ENCODE measurements around the gene ZNF532. TPM values are rescaled to one million over a fixed set of nuclear protein-coding genes. Genes with fewer than 3 reads are reported as not detected.
"Not testable (repeated sequence)": the region's sequence is repeated elsewhere in the genome, so short reads cannot be mapped to it uniquely, and the experiment has no call there.

The ZNF532 gene
- total RNA-seq, 3 donors from 2014 or later = 55.5 to 71.7 (median 62.3) TPM

DNA sequence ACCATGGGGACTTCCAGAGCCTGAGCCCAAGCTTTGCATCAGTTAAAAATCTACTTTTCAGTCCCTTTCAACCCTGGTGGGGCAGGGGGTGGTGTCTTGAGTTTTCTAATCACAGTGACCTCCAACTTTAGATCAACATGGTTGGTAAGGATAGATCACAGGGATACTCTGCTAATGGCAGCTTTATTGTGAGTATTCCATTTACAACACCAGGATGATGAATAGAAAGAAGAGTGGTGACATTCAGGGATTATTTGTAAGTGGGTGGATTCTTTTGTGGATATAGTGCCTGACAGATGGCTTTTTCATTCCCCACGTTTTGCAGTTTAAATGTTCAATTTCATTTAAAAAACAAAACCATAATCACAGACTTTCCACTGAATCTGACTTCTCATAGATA is 51.3 kb downstream of the ZNF532 start:
- DNase-seq (ENCODE audit: low spot score in 2 of 2) = no peak
- intact Hi-C loops (cut with DNase I; ENCODE audit: low total_unique reads) = no loop called here
- no peaks in the 10 kb centered on the region for H3K27me3 ChIP-seq
- no peak overlapping the region for H3K4me3 ChIP-seq
- H3K9me3 ChIP-seq = no peaks in the 10 kb centered on the region
- peaks cover 0 to 5% of the 10 kb centered on the region in 2 donors for H3K4me1 ChIP-seq
- no peaks in the 10 kb centered on the region for H3K36me3 ChIP-seq
- TF ChIP-seq CTCF (IDR thresholded peaks at IDR 0.05) (no peak), POLR2A (IDR thresholded peaks at IDR 0.05) (no peak), POLR2AphosphoS5 (IDR thresholded peaks at IDR 0.05) (no peak)
- no peak overlapping the region for H3K27ac ChIP-seq

- H3K9me3 ChIP-seq; DNase-seq (ENCODE audit: low spot score in 2 of 2); H3K4me1 ChIP-seq; H3K4me3 ChIP-seq; H3K27me3 ChIP-seq; H3K27ac ChIP-seq; H3K36me3 ChIP-seq; intact Hi-C loops (cut with DNase I; ENCODE audit: low total_unique reads): not testable (repeated sequence)
Measured at GRCh38 chr18:58919934-58920333, 55.3 kb downstream of the ZNF532 start.

GRCh38 chr18:58922995-58923394 is 58.3 kb downstream of the ZNF532 start:
- no peak overlapping the region for H3K27ac ChIP-seq
- H3K9me3 ChIP-seq = peaks cover 8 to 9% of the 10 kb centered on the region in 2 donors
- H3K4me3 ChIP-seq = no peak overlapping the region
- no peaks in the 10 kb centered on the region for H3K36me3 ChIP-seq
- intact Hi-C loops (cut with DNase I; ENCODE audit: low total_unique reads) = no loop called here
- H3K27me3 ChIP-seq = no peaks in the 10 kb centered on the region
- TF ChIP-seq POLR2A (IDR thresholded peaks at IDR 0.05) (no peak), POLR2AphosphoS5 (IDR thresholded peaks at IDR 0.05) (no peak), CTCF (IDR thresholded peaks at IDR 0.05) (no peak)
- no peak for DNase-seq (ENCODE audit: low spot score in 2 of 2)
- H3K4me1 ChIP-seq = no peaks in the 10 kb centered on the region

- intact Hi-C loops (cut with DNase I; ENCODE audit: low total_unique reads) = no loop called here
- H3K27ac ChIP-seq = no peak overlapping the region
- no peak overlapping the region for H3K4me3 ChIP-seq
- H3K36me3 ChIP-seq = no peaks in the 10 kb centered on the region
- no peaks in the 10 kb centered on the region for H3K27me3 ChIP-seq
- H3K4me1 ChIP-seq = no peaks in the 10 kb centered on the region
- TF ChIP-seq POLR2A (IDR thresholded peaks at IDR 0.05) = no peak
- no peak for TF ChIP-seq POLR2AphosphoS5 (IDR thresholded peaks at IDR 0.05)
- no peak for TF ChIP-seq CTCF (IDR thresholded peaks at IDR 0.05)
- peaks cover 8 to 9% of the 10 kb centered on the region in 2 donors for H3K9me3 ChIP-seq
- DNase-seq (ENCODE audit: low spot score in 2 of 2) = no peak
Measured at GRCh38 chr18:58924473-58924872, 59.8 kb downstream of the ZNF532 start.

GRCh38 chr18:58927659-58928058 is 63.0 kb downstream of the ZNF532 start:
- Histone ChIP-seq H3K4me3 (no peak overlapping the region), H3K27ac (no peak overlapping the region), H3K4me1 (no peaks in the 10 kb centered on the region), H3K27me3 (no peaks in the 10 kb centered on the region), H3K36me3 (no peaks in the 10 kb centered on the region), H3K9me3 (peaks cover 8 to 9% of the 10 kb centered on the region in 2 donors)
- no peak for TF ChIP-seq CTCF (IDR thresholded peaks at IDR 0.05)
- intact Hi-C loops (cut with DNase I; ENCODE audit: low total_unique reads) = no loop called here
- DNase-seq (ENCODE audit: low spot score in 2 of 2) = no peak

DNA sequence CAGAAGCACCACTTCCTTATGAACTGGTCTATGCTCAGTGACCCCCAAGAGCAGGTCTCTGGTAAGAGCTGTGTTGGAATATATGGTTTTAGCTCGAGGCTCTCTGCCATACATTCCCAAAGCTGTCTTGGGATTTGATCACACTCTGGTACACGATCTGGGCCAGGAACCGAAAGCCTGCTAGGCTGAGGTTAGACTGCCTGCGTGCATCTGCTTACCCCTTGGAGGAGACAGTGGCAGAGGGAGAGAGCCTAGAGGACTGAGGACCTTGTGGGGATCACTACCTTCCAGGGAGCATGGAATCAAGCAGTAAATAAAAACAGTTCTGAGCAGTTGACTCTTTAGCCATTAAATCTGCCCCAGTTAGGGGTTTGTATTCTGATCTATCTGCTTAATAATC is 63.7 kb downstream of the ZNF532 start:
- Histone ChIP-seq H3K9me3 (peaks cover 8 to 9% of the 10 kb centered on the region in 2 donors), H3K4me1 (no peaks in the 10 kb centered on the region), H3K27ac (no peak overlapping the region), H3K36me3 (no peaks in the 10 kb centered on the region), H3K27me3 (no peaks in the 10 kb centered on the region), H3K4me3 (no peak overlapping the region)
- intact Hi-C loops (cut with DNase I; ENCODE audit: low total_unique reads) = no loop called here
- no peak for TF ChIP-seq CTCF (IDR thresholded peaks at IDR 0.05)
- no peak for TF ChIP-seq POLR2AphosphoS5 (IDR thresholded peaks at IDR 0.05)
- no peak for TF ChIP-seq POLR2A (IDR thresholded peaks at IDR 0.05)
- DNase-seq (ENCODE audit: low spot score in 2 of 2) = no peak
